Adipocyte (in vitro differentiated cells): ENCODE measurements around the gene ZFPM1.

Experiments
- DNase-seq: peaks from one replicate; pipeline ENCODE4 v3.0.0-alpha.2; 2015; ENCODE audit warnings: low read depth
- H3K27me3 ChIP-seq: replicated peaks from 2 replicates; pipeline ENCODE4 v1.7.0; 2013; ENCODE audit warnings: mild to moderate bottlenecking, low read length, moderate library complexity; ENCODE audit not compliant: control insufficient read depth, insufficient read depth
- H3K36me3 ChIP-seq: 2 replicates; pipeline ENCODE4 v1.7.0; 2013; ENCODE audit warnings: low read length, mild to moderate bottlenecking, moderate library complexity; ENCODE audit not compliant: control insufficient read depth, insufficient read depth, severe bottlenecking
- H3K4me1 ChIP-seq: 2 replicates; pipeline ENCODE4 v1.7.0; 2013; ENCODE audit warnings: mild to moderate bottlenecking, low read length, moderate library complexity; ENCODE audit not compliant: control insufficient read depth, insufficient read depth
- H3K4me3 ChIP-seq: 2 replicates; pipeline ENCODE4 v1.7.0; 2013; ENCODE audit warnings: mild to moderate bottlenecking, low read length, moderate library complexity
- H3K9ac ChIP-seq: 2 replicates; pipeline ENCODE4 v1.7.0; 2013; ENCODE audit warnings: mild to moderate bottlenecking, low read length, moderate library complexity
- H3K9me3 ChIP-seq: 2 replicates; pipeline ENCODE4 v1.7.0; 2013; ENCODE audit warnings: mild to moderate bottlenecking, low read length, moderate library complexity; ENCODE audit not compliant: control insufficient read depth

Gene ZFPM1

GRCh38 chr16:88454523-88454947 is 1.5 kb downstream of the ZFPM1 start:
- Histone ChIP-seq H3K9ac (peak overlapping the region; percentile 63), H3K4me1 (peaks cover 15% of the 10 kb centered on the region), H3K27me3 (no peaks in the 10 kb centered on the region), H3K9me3 (no peaks in the 10 kb centered on the region), H3K36me3 (no peaks in the 10 kb centered on the region), H3K4me3 (peak overlapping the region; percentile 75)
- peak; percentile 27 for DNase-seq

- Histone ChIP-seq H3K9ac (peak overlapping the region; percentile 69), H3K4me3 (peak overlapping the region; percentile 75), H3K4me1 (peaks cover 15% of the 10 kb centered on the region), H3K36me3 (no peaks in the 10 kb centered on the region), H3K27me3 (no peaks in the 10 kb centered on the region), H3K9me3 (no peaks in the 10 kb centered on the region)
- DNase-seq: peak; percentile 43
These were observed 2.7 kb downstream of the ZFPM1 start for GRCh38 chr16:88455610-88456355.

- Histone ChIP-seq H3K4me3 (peak overlapping the region; percentile 75), H3K27me3 (no peaks in the 10 kb centered on the region), H3K36me3 (no peaks in the 10 kb centered on the region), H3K4me1 (peaks cover 18% of the 10 kb centered on the region), H3K9me3 (no peaks in the 10 kb centered on the region), H3K9ac (peak overlapping the region; percentile 69)
- DNase-seq: no peak
These were observed 3.5 kb downstream of the ZFPM1 start for GRCh38 chr16:88456356-88457292.

GRCh38 chr16:88458039-88458772 is 5.1 kb downstream of the ZFPM1 start:
- DNase-seq: no peak
- peaks cover 18% of the 10 kb centered on the region for H3K4me1 ChIP-seq
- H3K9me3 ChIP-seq: no peaks in the 10 kb centered on the region
- H3K36me3 ChIP-seq: no peaks in the 10 kb centered on the region
- H3K4me3 ChIP-seq: no peak overlapping the region
- H3K9ac ChIP-seq: no peak overlapping the region
- H3K27me3 ChIP-seq: no peaks in the 10 kb centered on the region

- Histone ChIP-seq H3K36me3 (no peaks in the 10 kb centered on the region), H3K9me3 (no peaks in the 10 kb centered on the region), H3K9ac (no peak overlapping the region), H3K27me3 (no peaks in the 10 kb centered on the region), H3K4me1 (peaks cover 18% of the 10 kb centered on the region), H3K4me3 (no peak overlapping the region)
- DNase-seq: no peak
These were observed 5.7 kb downstream of the ZFPM1 start for GRCh38 chr16:88458773-88459235.

- H3K9ac ChIP-seq: no peak overlapping the region
- H3K4me1 ChIP-seq: peaks cover 12% of the 10 kb centered on the region
- DNase-seq: no peak
These were observed 6.4 kb downstream of the ZFPM1 start for GRCh38 chr16:88459366-88460073.

GRCh38 chr16:88460496-88461330 is 7.6 kb downstream of the ZFPM1 start:
- Histone ChIP-seq H3K36me3 (no peaks in the 10 kb centered on the region), H3K4me1 (peaks cover 9% of the 10 kb centered on the region), H3K9ac (no peak overlapping the region), H3K9me3 (no peaks in the 10 kb centered on the region), H3K4me3 (no peak overlapping the region), H3K27me3 (no peaks in the 10 kb centered on the region)
- DNase-seq: no peak

More at GRCh38 chr16:88459366-88460073, 6.4 kb downstream of the ZFPM1 start:
- Histone ChIP-seq H3K4me3 (no peak overlapping the region), H3K36me3 (no peaks in the 10 kb centered on the region), H3K27me3 (no peaks in the 10 kb centered on the region), H3K9me3 (no peaks in the 10 kb centered on the region)

GRCh38 chr16:88461331-88462269 is 8.5 kb downstream of the ZFPM1 start:
- peak overlapping the region; percentile 28 for H3K9ac ChIP-seq
- no peaks in the 10 kb centered on the region for H3K36me3 ChIP-seq
- H3K9me3 ChIP-seq: no peaks in the 10 kb centered on the region
- H3K4me3 ChIP-seq: no peak overlapping the region
- peaks cover 11% of the 10 kb centered on the region for H3K4me1 ChIP-seq
- H3K27me3 ChIP-seq: no peaks in the 10 kb centered on the region
- no peak for DNase-seq

GRCh38 chr16:88462396-88462795 is 9.3 kb downstream of the ZFPM1 start:
- H3K27me3 ChIP-seq: no peaks in the 10 kb centered on the region
- H3K4me1 ChIP-seq: peaks cover 11% of the 10 kb centered on the region
- no peak overlapping the region for H3K9ac ChIP-seq
- DNase-seq: no peak
- no peaks in the 10 kb centered on the region for H3K9me3 ChIP-seq
- no peak overlapping the region for H3K4me3 ChIP-seq
- H3K36me3 ChIP-seq: no peaks in the 10 kb centered on the region
